Lung (tissue), 12 donors: ENCODE data around the gene OSBPL3. TPM values are rescaled to one million over a fixed set of nuclear protein-coding genes. Genes with fewer than 3 reads are reported as not detected.

Source experiments
- ATAC-seq: fragments of 200-7000 bp; cut with Tn5 transposase; one replicate; pipeline ENCODE4 v1.9.1; 2020; ENCODE audit warnings: moderate number of reproducible peaks; ENCODE audit not compliant: insufficient read depth, low FRiP score
- DNase-seq, 3 donors: peaks; one replicate each; pipeline ENCODE4 v3.0.0-alpha.2; 2013 to 2017
- H3K27ac ChIP-seq, 2 donors: one replicate each; pipeline ENCODE4 v1.5.1; 2013; ENCODE audit warnings: mild to moderate bottlenecking in 2 of 2, moderate library complexity in 2 of 2, control low read depth in 1 of 2, inconsistent platforms in 1 of 2, low read depth in 1 of 2, low read length in 1 of 2
- H3K27me3 ChIP-seq, 3 donors: one replicate each; pipeline ENCODE4 v1.5.1; 2013; ENCODE audit warnings: low read length in 2 of 3; ENCODE audit not compliant: control insufficient read depth in 3 of 3, insufficient read depth in 3 of 3
- H3K36me3 ChIP-seq, 4 donors: one replicate each; pipeline ENCODE4 v1.5.1; 2013; ENCODE audit warnings: low read length in 4 of 4, mild to moderate bottlenecking in 1 of 4, moderate library complexity in 1 of 4; ENCODE audit not compliant: control insufficient read depth in 4 of 4, insufficient read depth in 4 of 4
- H3K4me1 ChIP-seq, 5 donors: one replicate each; pipeline ENCODE4 v1.5.1; 2013; ENCODE audit warnings: low read length in 5 of 5, mild to moderate bottlenecking in 2 of 5, moderate library complexity in 1 of 5; ENCODE audit not compliant: control insufficient read depth in 5 of 5, insufficient read depth in 5 of 5
- H3K4me3 ChIP-seq: one replicate; pipeline ENCODE4 v1.5.1; 2013; ENCODE audit warnings: mild to moderate bottlenecking, control low read depth, moderate library complexity
- H3K9ac ChIP-seq, 2 donors: one replicate each; pipeline ENCODE4 v1.5.1; 2013; ENCODE audit warnings: low read length in 2 of 2, control low read depth in 1 of 2; ENCODE audit not compliant: insufficient read depth in 1 of 2
- H3K9me3 ChIP-seq, 4 donors: one replicate each; pipeline ENCODE4 v1.5.1; 2013; ENCODE audit warnings: low read length in 3 of 4, mild to moderate bottlenecking in 1 of 4, moderate library complexity in 1 of 4; ENCODE audit not compliant: control insufficient read depth in 4 of 4, insufficient read depth in 3 of 4
- CTCF ChIP-seq: IDR thresholded peaks from 2 replicates; pipeline ENCODE4 v1.5.1; 2012; ENCODE audit warnings: mild to moderate bottlenecking; ENCODE audit errors: control extremely low read depth, extremely low read depth
- WGBS, 2 donors: extraction: QIAGEN DNeasy Blood & Tissue Kit; methylation state at CpG; one replicate each; pipeline ENCODE4 v1.1.7; 2013; 5-methylcytosine and 5-hydroxymethylcytosine counted together
- polyA plus RNA-seq, 2 donors: library from polyadenylated mRNA; stranded (reverse); fragments of 200-250 nt; gene quantifications; one replicate each; pipeline ENCODE4 v1.2.1, GENCODE V29; 2013
- total RNA-seq, 2 donors: library from RNA; depleted of rRNA in 1 of 2; stranded (reverse); fragments of >200 nt in 1 of 2; gene quantifications; one replicate each; pipeline ENCODE4 v1.2.1, GENCODE V29; 2014 to 2021
- donor health status: control.
- donor health status: control.
- donor health status: Bipolar disorder and iron deficiency.
- donor health status: healthy.
- donor health status: DM: yes; HTN: yes; CAD: no.

Gene OSBPL3
- total and polyA plus RNA-seq, 4 donors = 8.6 to 32.0 (median 20.4) TPM

GRCh38 chr7:24854866-24855265 lies 125.1 kb downstream of the OSBPL3 start:
- no peak overlapping the region for H3K27ac ChIP-seq
- H3K9me3 ChIP-seq = no peaks in the 10 kb centered on the region
- peaks cover 0 to 1% (median 0%) of the 10 kb centered on the region in 4 donors for H3K36me3 ChIP-seq
- DNase-seq (no peak), ATAC-seq (no peak)
- no peaks in the 10 kb centered on the region for H3K27me3 ChIP-seq
- H3K4me1 ChIP-seq = no peaks in the 10 kb centered on the region
- no peak overlapping the region for H3K4me3 ChIP-seq
- no peak for TF ChIP-seq CTCF
- H3K9ac ChIP-seq = no peak overlapping the region
- 89% methylated on average over 3 of the region's 3 CpGs for WGBS, 2 donors

- no peak for ATAC-seq
- TF ChIP-seq CTCF = no peak
- H3K4me1 ChIP-seq = no peaks in the 10 kb centered on the region
Observed at GRCh38 chr7:24851786-24852185, 128.2 kb downstream of the OSBPL3 start.

GRCh38 chr7:24848878-24849277 lies 131.1 kb downstream of the OSBPL3 start:
- Histone ChIP-seq H3K4me3 (no peak overlapping the region), H3K36me3 (peaks cover 0 to 1% (median 0%) of the 10 kb centered on the region in 4 donors), H3K9ac (no peak overlapping the region), H3K4me1 (no peaks in the 10 kb centered on the region), H3K27ac (no peak overlapping the region), H3K9me3 (no peaks in the 10 kb centered on the region), H3K27me3 (no peaks in the 10 kb centered on the region)
- TF ChIP-seq CTCF = no peak
- WGBS, 2 donors = 93 to 97% methylated on average over 16 of the region's 16 CpGs
- ATAC-seq (no peak), DNase-seq (no peak)

More at GRCh38 chr7:24851786-24852185, 128.2 kb downstream of the OSBPL3 start:
- H3K27ac ChIP-seq = no peak overlapping the region
- no peaks in the 10 kb centered on the region for H3K27me3 ChIP-seq
- peaks cover 0 to 1% (median 0%) of the 10 kb centered on the region in 4 donors for H3K36me3 ChIP-seq
- H3K9ac ChIP-seq = no peak overlapping the region
- DNase-seq = no peak
- H3K4me3 ChIP-seq = no peak overlapping the region
- H3K9me3 ChIP-seq = no peaks in the 10 kb centered on the region

GRCh38 chr7:24847754-24848153 lies 132.2 kb downstream of the OSBPL3 start:
- no peak for DNase-seq
- no peak overlapping the region for H3K27ac ChIP-seq
- H3K27me3 ChIP-seq = no peaks in the 10 kb centered on the region
- 93 to 98% methylated on average over 6 of the region's 6 CpGs for WGBS, 2 donors
- ATAC-seq = no peak
- H3K4me3 ChIP-seq = no peak overlapping the region
- TF ChIP-seq CTCF = no peak
- H3K9ac ChIP-seq = no peak overlapping the region
- H3K36me3 ChIP-seq = peaks cover 0 to 1% (median 0%) of the 10 kb centered on the region in 4 donors
- no peaks in the 10 kb centered on the region for H3K9me3 ChIP-seq
- H3K4me1 ChIP-seq = no peaks in the 10 kb centered on the region
